ENCODE measurements around the gene COL25A1. TPM values are rescaled to one million over a fixed set of nuclear protein-coding genes. Genes with fewer than 3 reads are reported as not detected.

Gene COL25A1
- total and polyA plus RNA-seq, 4 donors = 0.61 to 4.4 (median 2.1) TPM

- H3K36me3 ChIP-seq (ENCODE audit: control insufficient read depth in 4 of 4, insufficient read depth in 3 of 4, low read depth in 1 of 4, low read length in 3 of 4) = no peaks in the 10 kb centered on the region
- no peak overlapping the region for H3K9ac ChIP-seq (ENCODE audit: low read depth in 1 of 2, low read length in 2 of 2)
- TF ChIP-seq HNF4A (conservative IDR thresholded peaks at IDR 0.05) (peak in 1 of 2 donors; percentile 12), RXRA (IDR thresholded peaks at IDR 0.05) (peak in 1 of 2 donors; percentile 19), ATF3 (IDR thresholded peaks at IDR 0.05) (no peak)
- WGBS = 18% methylated on average over 3 of the region's 3 CpGs
- H3K27ac ChIP-seq (ENCODE audit: low read depth in 1 of 2, low read length in 2 of 2) = no peak overlapping the region
- no peak for DNase-seq (ENCODE audit: low spot score)
- H3K27me3 ChIP-seq (ENCODE audit: control insufficient read depth in 4 of 4, insufficient read depth in 4 of 4, low read length in 3 of 4) = no peaks in the 10 kb centered on the region
- no peaks in the 10 kb centered on the region for H3K9me3 ChIP-seq (ENCODE audit: control insufficient read depth in 4 of 4, low read length in 3 of 4)
- H3K4me1 ChIP-seq (ENCODE audit: control insufficient read depth in 4 of 4, insufficient read depth in 4 of 4, low read length in 3 of 4) = peaks cover 0 to 15% (median 9%) of the 10 kb centered on the region in 4 donors
- H3K4me3 ChIP-seq (ENCODE audit: low read depth in 1 of 3, low read length in 3 of 3) = no peak overlapping the region
Observed at GRCh38 chr4:108828620-108829019, 473.8 kb downstream of the COL25A1 start.

GRCh38 chr4:108825737-108826136 is 476.7 kb downstream of the COL25A1 start:
- no peaks in the 10 kb centered on the region for H3K36me3 ChIP-seq (ENCODE audit: control insufficient read depth in 4 of 4, insufficient read depth in 3 of 4, low read depth in 1 of 4, low read length in 3 of 4)
- no peak overlapping the region for H3K4me3 ChIP-seq (ENCODE audit: low read depth in 1 of 3, low read length in 3 of 3)
- no peak overlapping the region for H3K27ac ChIP-seq (ENCODE audit: low read depth in 1 of 2, low read length in 2 of 2)
- H3K4me1 ChIP-seq (ENCODE audit: control insufficient read depth in 4 of 4, insufficient read depth in 4 of 4, low read length in 3 of 4) = peaks cover 0 to 15% (median 12%) of the 10 kb centered on the region in 4 donors
- 39% methylated on average over 2 of the region's 2 CpGs for WGBS
- H3K9ac ChIP-seq (ENCODE audit: low read depth in 1 of 2, low read length in 2 of 2) = no peak overlapping the region
- no peaks in the 10 kb centered on the region for H3K9me3 ChIP-seq (ENCODE audit: control insufficient read depth in 4 of 4, low read length in 3 of 4)
- H3K27me3 ChIP-seq (ENCODE audit: control insufficient read depth in 4 of 4, insufficient read depth in 4 of 4, low read length in 3 of 4) = no peaks in the 10 kb centered on the region
- no peak for DNase-seq (ENCODE audit: low spot score)
- TF ChIP-seq MAX (IDR thresholded peaks at IDR 0.05) (no peak), JUND (IDR thresholded peaks at IDR 0.05) (peak in 1 of 2 donors; percentile 61), REST (IDR thresholded peaks at IDR 0.05) (peak; percentile 46), ZBTB33 (IDR thresholded peaks at IDR 0.05) (peak; percentile 66), RXRA (IDR thresholded peaks at IDR 0.05) (peak; percentile 91 to 93), HNF4A (conservative IDR thresholded peaks at IDR 0.05) (peak; percentile 76 to 88), SP1 (IDR thresholded peaks at IDR 0.05) (peak; percentile 51), CTCF (IDR thresholded peaks at IDR 0.05; ENCODE audit: low read depth, low read length, missing input control) (no peak), ATF3 (IDR thresholded peaks at IDR 0.05) (no peak), HNF4G (IDR thresholded peaks at IDR 0.05) (no peak), YY1 (IDR thresholded peaks at IDR 0.05) (peak; percentile 66), FOXA1 (IDR thresholded peaks at IDR 0.05) (no peak), NR2F2 (IDR thresholded peaks at IDR 0.05) (peak; percentile 38), EGR1 (IDR thresholded peaks at IDR 0.05; ENCODE audit: low read depth in 2 of 2) (no peak), GABPA (IDR thresholded peaks at IDR 0.05 in 1 of 2, conservative IDR thresholded peaks at IDR 0.05 in 1 of 2) (no peak), RAD21 (IDR thresholded peaks at IDR 0.05) (peak; percentile 40 to 43)
